ENCODE measurements around the gene UGT1A9.

DNA sequence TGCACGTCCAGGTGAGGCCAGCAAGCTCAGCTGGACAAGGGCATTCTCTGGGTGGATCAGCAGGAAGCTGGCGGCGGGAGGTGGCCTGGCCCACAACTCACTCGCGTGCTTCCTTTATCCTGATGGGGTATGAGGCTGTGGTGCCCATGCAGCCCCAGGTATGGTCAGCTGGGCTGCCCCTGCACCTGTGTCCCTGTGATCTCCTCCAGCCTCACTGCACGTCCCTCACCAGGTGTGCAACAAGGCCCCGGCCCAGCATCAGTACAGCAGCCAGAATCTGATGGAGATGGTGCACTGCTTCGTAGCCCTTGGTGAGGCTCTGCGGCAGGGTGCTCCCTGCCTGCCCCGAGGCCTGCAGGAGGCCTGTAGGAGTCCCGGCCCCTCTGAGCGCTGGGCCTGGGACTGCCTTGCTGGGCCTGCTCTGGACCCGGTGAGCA, 124.1 kb downstream of the UGT1A9 start:
- TF ChIP-seq, protein P1, sequence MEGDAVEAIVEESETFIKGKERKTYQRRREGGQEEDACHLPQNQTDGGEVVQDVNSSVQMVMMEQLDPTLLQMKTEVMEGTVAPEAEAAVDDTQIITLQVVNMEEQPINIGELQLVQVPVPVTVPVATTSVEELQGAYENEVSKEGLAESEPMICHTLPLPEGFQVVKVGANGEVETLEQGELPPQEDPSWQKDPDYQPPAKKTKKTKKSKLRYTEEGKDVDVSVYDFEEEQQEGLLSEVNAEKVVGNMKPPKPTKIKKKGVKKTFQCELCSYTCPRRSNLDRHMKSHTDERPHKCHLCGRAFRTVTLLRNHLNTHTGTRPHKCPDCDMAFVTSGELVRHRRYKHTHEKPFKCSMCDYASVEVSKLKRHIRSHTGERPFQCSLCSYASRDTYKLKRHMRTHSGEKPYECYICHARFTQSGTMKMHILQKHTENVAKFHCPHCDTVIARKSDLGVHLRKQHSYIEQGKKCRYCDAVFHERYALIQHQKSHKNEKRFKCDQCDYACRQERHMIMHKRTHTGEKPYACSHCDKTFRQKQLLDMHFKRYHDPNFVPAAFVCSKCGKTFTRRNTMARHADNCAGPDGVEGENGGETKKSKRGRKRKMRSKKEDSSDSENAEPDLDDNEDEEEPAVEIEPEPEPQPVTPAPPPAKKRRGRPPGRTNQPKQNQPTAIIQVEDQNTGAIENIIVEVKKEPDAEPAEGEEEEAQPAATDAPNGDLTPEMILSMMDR (conservative IDR thresholded peaks at IDR 0.05), result no peak
- TF ChIP-seq EZH2 (IDR thresholded peaks at IDR 0.05; ENCODE audit: low read depth), result no peak

Data from PC-9 (cell line).